ENCODE results near the gene ITPKC.

DNA sequence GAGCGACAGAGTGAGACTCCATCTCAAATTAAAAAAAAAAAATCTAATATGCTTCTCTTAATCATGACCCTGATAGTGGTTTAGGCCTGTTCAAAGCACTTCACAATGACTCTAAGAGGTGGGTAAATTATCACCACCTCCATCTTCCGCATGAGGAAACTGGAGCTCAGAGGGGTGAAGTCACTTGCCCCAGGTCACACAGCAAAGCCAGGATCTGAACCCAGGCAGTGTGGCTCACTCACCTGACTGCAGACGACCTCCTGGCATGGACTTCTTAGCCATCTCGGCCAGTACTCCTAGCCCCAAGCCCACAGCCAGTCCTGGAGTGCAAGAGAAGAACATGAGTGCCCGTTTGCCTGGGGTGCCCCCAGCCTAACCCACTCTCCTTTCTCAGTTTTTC lies 7.1 kb upstream of the ITPKC start:
- TF ChIP-seq, protein P1, sequence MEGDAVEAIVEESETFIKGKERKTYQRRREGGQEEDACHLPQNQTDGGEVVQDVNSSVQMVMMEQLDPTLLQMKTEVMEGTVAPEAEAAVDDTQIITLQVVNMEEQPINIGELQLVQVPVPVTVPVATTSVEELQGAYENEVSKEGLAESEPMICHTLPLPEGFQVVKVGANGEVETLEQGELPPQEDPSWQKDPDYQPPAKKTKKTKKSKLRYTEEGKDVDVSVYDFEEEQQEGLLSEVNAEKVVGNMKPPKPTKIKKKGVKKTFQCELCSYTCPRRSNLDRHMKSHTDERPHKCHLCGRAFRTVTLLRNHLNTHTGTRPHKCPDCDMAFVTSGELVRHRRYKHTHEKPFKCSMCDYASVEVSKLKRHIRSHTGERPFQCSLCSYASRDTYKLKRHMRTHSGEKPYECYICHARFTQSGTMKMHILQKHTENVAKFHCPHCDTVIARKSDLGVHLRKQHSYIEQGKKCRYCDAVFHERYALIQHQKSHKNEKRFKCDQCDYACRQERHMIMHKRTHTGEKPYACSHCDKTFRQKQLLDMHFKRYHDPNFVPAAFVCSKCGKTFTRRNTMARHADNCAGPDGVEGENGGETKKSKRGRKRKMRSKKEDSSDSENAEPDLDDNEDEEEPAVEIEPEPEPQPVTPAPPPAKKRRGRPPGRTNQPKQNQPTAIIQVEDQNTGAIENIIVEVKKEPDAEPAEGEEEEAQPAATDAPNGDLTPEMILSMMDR (IDR thresholded peaks at IDR 0.05), result no peak
- TF ChIP-seq EZH2 (IDR thresholded peaks at IDR 0.05), result no peak
- TF ChIP-seq EZH2phosphoT487 (IDR thresholded peaks at IDR 0.05), result no peak

Measured in neural progenitor cell (in vitro differentiated cells).